Stomach (tissue), 9 donors: ENCODE measurements around the gene HUS1. TPM values are rescaled to one million over a fixed set of nuclear protein-coding genes. Genes with fewer than 3 reads are reported as not detected.

Experiments
- DNase-seq, 2 donors: peaks; one replicate each; pipeline versions ENCODE4 v3.0.0 to v3.0.0-alpha.2; 2013 to 2019
- H3K27ac ChIP-seq, 5 donors: fragments of 200-600 bp in 4 of 5; sonication (generic) in 4 of 5; one replicate each; pipeline ENCODE4 v1.5.1; 2013 to 2019; ENCODE audit warnings: mild to moderate bottlenecking in 1 of 5, moderate library complexity in 1 of 5
- H3K27me3 ChIP-seq, 3 donors: fragments of 200-600 bp; sonication (generic); one replicate each; pipeline ENCODE4 v1.5.1; 2017 to 2019; ENCODE audit warnings: mixed run types in 1 of 3
- H3K36me3 ChIP-seq, 4 donors: fragments of 200-600 bp; sonication (generic); 1 replicate in 3 of 4; 2 replicates in 1 of 4; pipeline ENCODE4 v1.5.1; 2016 to 2019
- H3K4me1 ChIP-seq, 4 donors: fragments of 200-600 bp; sonication (generic); one replicate each; pipeline ENCODE4 v1.5.1; 2016 to 2019
- H3K4me3 ChIP-seq, 4 donors: fragments of 200-600 bp; sonication (generic) in 3 of 4; one replicate each; pipeline ENCODE4 v1.5.1; 2016 to 2019; ENCODE audit warnings: mild to moderate bottlenecking in 1 of 4
- H3K9me3 ChIP-seq, 4 donors: fragments of 200-600 bp; sonication (generic); one replicate each; pipeline ENCODE4 v1.5.1; 2016 to 2019
- CTCF ChIP-seq, 7 experiments: fragments of 450-650 bp in 4 of 7; fragments of 200-600 bp in 3 of 7; sonication (generic) in 3 of 7; IDR thresholded peaks; one replicate each; pipeline ENCODE4 v1.5.1; 2016 to 2019; ENCODE audit warnings: antibody characterized with exemption in 7 of 7, control low read depth in 2 of 7, mild to moderate bottlenecking in 1 of 7
- EP300 ChIP-seq: sonication (generic); formaldehyde crosslinking; IDR thresholded peaks from one replicate; pipeline ENCODE4 v1.6.1; 2017; ENCODE audit warnings: antibody characterized with exemption
- POLR2A ChIP-seq, 4 donors: fragments of 450-650 bp; IDR thresholded peaks; one replicate each; pipeline ENCODE4 v1.6.1; 2016; ENCODE audit warnings: antibody characterized with exemption in 4 of 4, control low read depth in 2 of 4, mild to moderate bottlenecking in 1 of 4, moderate library complexity in 1 of 4
- POLR2AphosphoS5 ChIP-seq, 3 donors: sonication (generic); formaldehyde crosslinking; IDR thresholded peaks; one replicate each; pipeline ENCODE4 v1.6.1; 2016; ENCODE audit warnings: antibody characterized with exemption in 3 of 3
- WGBS, 5 donors: extraction: QIAGEN DNeasy Blood & Tissue Kit in 3 of 5; methylation state at CpG; one replicate each; pipeline versions ENCODE4 v1.1.5 to v1.1.7; 2013 to 2018; 5-methylcytosine and 5-hydroxymethylcytosine counted together
- intact Hi-C: fragments of 100-400 bp; cut with DNase I; formaldehyde crosslinking; loops from one replicate; pipeline ENCODE4 v1.15.1; 2023; ENCODE audit warnings: low total_unique reads
- polyA plus RNA-seq, 3 donors: library from polyadenylated mRNA; stranded (reverse); fragments of 200-250 nt; gene quantifications; one replicate each; pipeline ENCODE4 v1.2.3, GENCODE V29; 2013
- total RNA-seq, 5 donors: library from RNA; depleted of rRNA; stranded (reverse); fragments of >200 nt; gene quantifications; one replicate each; pipeline versions ENCODE4 v1.1.0 to v1.2.3, GENCODE V29; 2014 to 2016
- donor health status: healthy with polysubstance abuse.
- donor health status: Bipolar disorder and iron deficiency.
- donor health status: healthy.

Gene HUS1
- total and polyA plus RNA-seq, 8 donors = 5.9 to 69.2 (median 11.1) TPM

GRCh38 chr7:47946581-47947354, 32.6 kb downstream of the HUS1 start:
- peaks cover 0 to 20% (median 18%) of the 10 kb centered on the region in 4 donors for H3K4me1 ChIP-seq
- no peaks in the 10 kb centered on the region for H3K9me3 ChIP-seq
- TF ChIP-seq POLR2A (IDR thresholded peaks at IDR 0.05) (no peak), POLR2AphosphoS5 (IDR thresholded peaks at IDR 0.05) (no peak), CTCF (IDR thresholded peaks at IDR 0.05) (no peak), EP300 (no peak)
- no peaks in the 10 kb centered on the region for H3K27me3 ChIP-seq
- 60 to 77% (median 63%) methylated on average over 7 of the region's 7 CpGs for WGBS, 5 donors
- H3K4me3 ChIP-seq = no peak overlapping the region
- DNase-seq = no peak
- intact Hi-C loops = no loop called here
- peak overlapping the region in 2 of 5 donors; percentile 20 to 37 for H3K27ac ChIP-seq
- no peaks in the 10 kb centered on the region for H3K36me3 ChIP-seq

GRCh38 chr7:47945261-47946015, 34.0 kb downstream of the HUS1 start:
- H3K27ac ChIP-seq = peak overlapping the region in 1 of 5 donors; percentile 20
- WGBS, 5 donors = 38 to 50% (median 48%) methylated on average over 8 of the region's 8 CpGs

GRCh38 chr7:47944536-47945260, 34.7 kb downstream of the HUS1 start:
- no peaks in the 10 kb centered on the region for H3K36me3 ChIP-seq
- H3K9me3 ChIP-seq = no peaks in the 10 kb centered on the region
- TF ChIP-seq EP300 (no peak), CTCF (IDR thresholded peaks at IDR 0.05) (no peak), POLR2AphosphoS5 (IDR thresholded peaks at IDR 0.05) (no peak), POLR2A (IDR thresholded peaks at IDR 0.05) (no peak)
- DNase-seq = no peak
- no peak overlapping the region for H3K27ac ChIP-seq
- H3K27me3 ChIP-seq = no peaks in the 10 kb centered on the region
- intact Hi-C loops = loop anchor here (5.0 kb wide), 1 partner anchor 168 kb away; no protein-coding TSS in a partner anchor
- no peak overlapping the region for H3K4me3 ChIP-seq
- peaks cover 0 to 15% (median 5%) of the 10 kb centered on the region in 4 donors for H3K4me1 ChIP-seq
- WGBS, 5 donors = 73 to 81% (median 78%) methylated on average over 12 of the region's 12 CpGs

More at GRCh38 chr7:47945261-47946015, 34.0 kb downstream of the HUS1 start:
- intact Hi-C loops = no loop called here
- peak; percentile 83 to 87 for DNase-seq
- H3K4me3 ChIP-seq = no peak overlapping the region
- no peaks in the 10 kb centered on the region for H3K27me3 ChIP-seq
- TF ChIP-seq EP300 = no peak
- TF ChIP-seq CTCF (IDR thresholded peaks at IDR 0.05) = peak in 5 of 7 experiments; percentile 47 to 79 (median 74)
- H3K36me3 ChIP-seq = no peaks in the 10 kb centered on the region
- no peaks in the 10 kb centered on the region for H3K9me3 ChIP-seq
- peaks cover 5 to 20% (median 6%) of the 10 kb centered on the region in 4 donors for H3K4me1 ChIP-seq
